Pancreas (tissue), 10 donors: Measurements from ENCODE around the gene ENOPH1. TPM values are rescaled to one million over a fixed set of nuclear protein-coding genes. Genes with fewer than 3 reads are reported as not detected.

Experiments used
- ATAC-seq, 4 donors: fragments of 200-7000 bp; cut with Tn5 transposase; one replicate each; pipeline versions ENCODE4 v1.8.0 to v1.9.1; 2020; ENCODE audit warnings: mild to moderate bottlenecking in 4 of 4, moderate library complexity in 4 of 4
- DNase-seq, 6 donors: peaks; one replicate each; pipeline ENCODE4 v3.0.0-alpha.2; 2020
- FAIRE-seq: peaks from 2 replicates; lab custom pipeline; 2012; peaks lifted over from hg19 to GRCh38; lab: Jason Lieb, UNC
- H3K27ac ChIP-seq, 4 donors: fragments of 200-600 bp; sonication (generic); 1 replicate in 3 of 4; 2 replicates in 1 of 4; pipeline versions ENCODE4 v1.5.0 to v1.8.0; 2020
- H3K27me3 ChIP-seq, 4 donors: fragments of 200-600 bp; one replicate each; pipeline ENCODE4 v1.8.0; 2021
- H3K36me3 ChIP-seq, 3 donors: fragments of 200-600 bp; sonication (generic) in 1 of 3; one replicate each; pipeline versions ENCODE4 v1.5.0 to v1.8.0; 2020 to 2021
- H3K4me1 ChIP-seq, 3 donors: fragments of 200-600 bp; one replicate each; pipeline ENCODE4 v1.8.0; 2021
- H3K4me3 ChIP-seq, 4 donors: fragments of 200-600 bp; sonication (generic) in 2 of 4; one replicate each; pipeline versions ENCODE4 v1.5.0 to v1.8.0; 2020 to 2021
- H3K9me3 ChIP-seq, 4 donors: fragments of 200-600 bp; one replicate each; pipeline ENCODE4 v1.8.0; 2021
- CTCF ChIP-seq, 4 donors: fragments of 200-600 bp; sonication (generic) in 3 of 4; IDR thresholded peaks; one replicate each; pipeline versions ENCODE4 v1.5.0 to v1.8.0; 2021; ENCODE audit warnings: antibody characterized with exemption in 4 of 4
- WGBS, 2 donors: extraction: QIAGEN DNeasy Blood & Tissue Kit; methylation state at CpG; one replicate each; pipeline ENCODE4 v1.1.7; 2013; 5-methylcytosine and 5-hydroxymethylcytosine counted together
- intact Hi-C, 3 donors: fragments of 100-400 bp; cut with DNase I; formaldehyde crosslinking; loops; one replicate each; pipeline versions ENCODE4 v1.11.1 to v1.14.2; 2022
- polyA plus RNA-seq, 2 donors: library from polyadenylated mRNA; stranded (reverse); fragments of 200-250 nt; gene quantifications; one replicate each; pipeline ENCODE4 v1.2.3, GENCODE V29; 2013
- total RNA-seq, 6 donors: library from RNA; stranded (reverse); fragmentation: NEBNext Ultra II Directional in 4 of 6; extraction: Animal tissue kit (Norgen Biotek cat#: 25700) in 4 of 6; gene quantifications; one replicate each; pipeline versions ENCODE4 v1.2.1 to v1.2.4, GENCODE V29; 2021 to 2023
- donor health status: healthy with polysubstance abuse.
- donor health status: DM: no; HTN: no; CAD: no; lungs with moderate emphysema.
- donor health status: DM: no; HTN: no; CAD: no.
- donor health status: control.
- donor health status: control.
- donor health status: Bipolar disorder and iron deficiency.
- donor health status: DM: yes; HTN: yes; CAD: no.
- donor health status: DM: no; HTN: no; CAD: no.
- donor health status: DM: no; HTN: no; CAD: no.
- donor health status: DM: yes; HTN: yes; CAD: no.

The ENOPH1 gene
- 10 to 100 TPM in 4 of 6 donors, 1 to 10 TPM in 2; 8.4 to 17.4 (median 13.6) TPM for total RNA-seq
- polyA plus RNA-seq = 10 to 100 TPM; 21.2 to 24.4 TPM

- Histone ChIP-seq H3K27me3 (no peaks in the 10 kb centered on the region), H3K27ac (peak within 1 kb of the TSS; percentile 96 to 98 (median 96)), H3K4me3 (peak within 1 kb of the TSS; percentile 86 to 96 (median 91)), H3K36me3 (peaks cover 3 to 19% (median 9%) of the 10 kb centered on the region in 3 donors), H3K9me3 (no peaks in the 10 kb centered on the region), H3K4me1 (peaks cover 9 to 36% (median 16%) of the 10 kb centered on the region in 3 donors)
- 0% methylated on average over 70 to 83 of the region's 83 CpGs for WGBS, 2 donors
- TF ChIP-seq CTCF (IDR thresholded peaks at IDR 0.05) = no peak
- FAIRE-seq = no peak
- DNase-seq = peak; percentile 96 to 97 (median 96)
- ATAC-seq = peak; percentile 82 to 90 (median 84)
- intact Hi-C loops = no loop called here
Observed at GRCh38 chr4:82430193-82430963, at the start of gene ENOPH1, which contains the start of gene HNRNPDL. Gene ENOPH1, plus strand, starts transcription at chr4:82430590. Its CDS starts 240 bp downstream, at chr4:82430830. Gene HNRNPDL, minus strand, starts transcription at chr4:82430462. Its CDS starts 772 bp downstream, at chr4:82429690.

- Histone ChIP-seq H3K9me3 (no peaks in the 10 kb centered on the region), H3K27me3 (no peaks in the 10 kb centered on the region), H3K36me3 (no peaks in the 10 kb centered on the region), H3K4me3 (no peak overlapping the region), H3K27ac (no peak overlapping the region), H3K4me1 (peaks cover 0 to 2% (median 0%) of the 10 kb centered on the region in 3 donors)
- no peak for ATAC-seq
- FAIRE-seq = no peak
- 95 to 99% methylated on average over 4 of the region's 4 CpGs for WGBS, 2 donors
- no peak for TF ChIP-seq CTCF (IDR thresholded peaks at IDR 0.05)
- no peak for DNase-seq
- intact Hi-C loops = no loop called here
Observed at GRCh38 chr4:82380831-82381230, 49.6 kb upstream of the ENOPH1 start.

- no peaks in the 10 kb centered on the region for H3K36me3 ChIP-seq
- no peaks in the 10 kb centered on the region for H3K9me3 ChIP-seq
- 94 to 96% methylated on average over 3 of the region's 3 CpGs for WGBS, 2 donors
- H3K4me1 ChIP-seq = no peaks in the 10 kb centered on the region
- FAIRE-seq (no peak), ATAC-seq (no peak), DNase-seq (no peak)
- H3K27ac ChIP-seq = no peak overlapping the region
- intact Hi-C loops = no loop called here
- TF ChIP-seq CTCF (IDR thresholded peaks at IDR 0.05) = no peak
- H3K27me3 ChIP-seq = no peaks in the 10 kb centered on the region
- H3K4me3 ChIP-seq = no peak overlapping the region
Observed at GRCh38 chr4:82381235-82381634, 49.2 kb upstream of the ENOPH1 start.

- WGBS, 2 donors = 73 to 79% methylated on average over 2 of the region's 2 CpGs
- H3K36me3 ChIP-seq = no peaks in the 10 kb centered on the region
- no peak for ATAC-seq
- no peaks in the 10 kb centered on the region for H3K9me3 ChIP-seq
- H3K27ac ChIP-seq = no peak overlapping the region
- no peaks in the 10 kb centered on the region for H3K27me3 ChIP-seq
- no peak for TF ChIP-seq CTCF (IDR thresholded peaks at IDR 0.05)
- intact Hi-C loops = no loop called here
- no peaks in the 10 kb centered on the region for H3K4me1 ChIP-seq
- FAIRE-seq = no peak
- no peak overlapping the region for H3K4me3 ChIP-seq
- no peak for DNase-seq
Observed at GRCh38 chr4:82381661-82382296, 48.6 kb upstream of the ENOPH1 start.
